HCT116 (cell line): ENCODE measurements around the gene ABHD16B. TPM values are rescaled to one million over a fixed set of nuclear protein-coding genes. Genes with fewer than 3 reads are reported as not detected.
A peak's percentile ranks its signal among the peaks of the same experiment; 100 is the strongest.

ENCODE experiments used
- ATAC-seq: fragments of 200-7000 bp; cut with Tn5 transposase; 2 replicates; pipeline ENCODE4 v1.9.1; 2020; ENCODE audit warnings: mild to moderate bottlenecking, moderate library complexity
- BruUV-seq: library from RNA; stranded (reverse); fragments of 400-500 nt; replicated peaks from 2 replicates; lab custom pipeline; 2021; lab: Mats Ljungman, UMichigan
- CTCF ChIA-PET: fragments of 300-600 bp; sonication (Branson Sonifier 250); formaldehyde crosslinking; loops from one replicate; lab custom pipeline; 2021; ENCODE audit warnings: antibody characterized with exemption; lab: Charles Lee
- POLR2A ChIA-PET: fragments of 300-600, 350-600 bp; sonication (Branson Sonifier 250); formaldehyde crosslinking; loops from one replicate; lab custom pipeline; 2021; ENCODE audit warnings: antibody characterized with exemption; lab: Charles Lee
- RAD21 ChIA-PET, 2 experiments: fragments of 300-600 bp; sonication (Branson Sonifier 250); formaldehyde crosslinking; loops; one replicate each; lab custom pipeline; 2023; ENCODE audit warnings: low total read pairs in 2 of 2; ENCODE audit not compliant: uncharacterized antibody in 2 of 2, unreplicated experiment in 2 of 2, low non-redundant PET in 1 of 2; lab: Charles Lee
- DNase-seq: peaks from one replicate; pipeline ENCODE4 v3.0.0-alpha.2; 2010; ENCODE audit warnings: low read depth, low spot score
- H2AFZ ChIP-seq: fragments of 200-600 bp; shearing (Covaris generic), sonication (generic); 2 replicates; pipeline ENCODE4 v1.6.1; 2017; ENCODE audit warnings: low read depth, mixed run types, mixed read lengths, antibody characterized with exemption, low read length; ENCODE audit not compliant: poor library complexity, severe bottlenecking
- H3K27ac ChIP-seq: 2 replicates; pipeline ENCODE4 v1.5.1; 2012; ENCODE audit warnings: low read depth, low read length
- H3K27me3 ChIP-seq: fragments of 200-600 bp; sonication (generic); 2 replicates; pipeline ENCODE4 v1.6.1; 2016; ENCODE audit warnings: mixed run types, low read length, mixed read lengths; ENCODE audit not compliant: insufficient read depth
- H3K36me3 ChIP-seq, 2 experiments: fragments of 200-500 bp in 1 of 2; fragments of 200-600 bp in 1 of 2; sonication (Bioruptor generic) in 1 of 2; sonication (generic) in 1 of 2; 2 replicates each; pipeline versions ENCODE4 v1.5.1 to v1.6.1; 2014 to 2016; ENCODE audit warnings: low read length in 2 of 2, inconsistent platforms in 1 of 2, mixed read lengths in 1 of 2, mixed run types in 1 of 2; ENCODE audit not compliant: insufficient read depth in 2 of 2, control insufficient read depth in 1 of 2
- H3K4me1 ChIP-seq, 2 experiments: fragments of 200-600 bp in 1 of 2; sonication (generic) in 1 of 2; 2 replicates each; pipeline versions ENCODE4 v1.5.1 to v1.6.1; 2012 to 2017; ENCODE audit warnings: low read length in 2 of 2, inconsistent platforms in 1 of 2, mild to moderate bottlenecking in 1 of 2, mixed read lengths in 1 of 2, mixed run types in 1 of 2, moderate library complexity in 1 of 2; ENCODE audit not compliant: insufficient read depth in 2 of 2, control insufficient read depth in 1 of 2
- H3K4me2 ChIP-seq: fragments of 200-600 bp; sonication (generic); 2 replicates; pipeline ENCODE4 v1.6.1; 2017; ENCODE audit warnings: mixed run types, low read length, mixed read lengths
- H3K4me3 ChIP-seq, 2 experiments: fragments of 200-600 bp in 1 of 2; sonication (generic) in 1 of 2; replicated peaks in 1 of 2; 2 replicates each; pipeline ENCODE4 v1.5.1; 2011 to 2016; ENCODE audit warnings: low read length in 2 of 2, control low read depth in 1 of 2, low read depth in 1 of 2, mild to moderate bottlenecking in 1 of 2, mixed read lengths in 1 of 2, mixed run types in 1 of 2
- H3K79me2 ChIP-seq: fragments of 200-600 bp; sonication (generic); 2 replicates; pipeline ENCODE4 v1.6.1; 2017; ENCODE audit warnings: mild to moderate bottlenecking, mixed run types, low read length, moderate library complexity, mixed read lengths; ENCODE audit not compliant: insufficient read depth
- H3K9ac ChIP-seq: fragments of 200-600 bp; sonication (generic); 2 replicates; pipeline ENCODE4 v1.6.1; 2016; ENCODE audit warnings: low read length, mixed read lengths
- H3K9me2 ChIP-seq: fragments of 200-600 bp; sonication (generic), shearing (Covaris generic); 2 replicates; pipeline ENCODE4 v1.6.1; 2017; ENCODE audit warnings: mixed run types, mild to moderate bottlenecking, moderate library complexity; ENCODE audit not compliant: insufficient read depth
- H3K9me3 ChIP-seq, 2 experiments: fragments of 200-500 bp in 1 of 2; fragments of 200-600 bp in 1 of 2; sonication (Bioruptor generic) in 1 of 2; sonication (generic) in 1 of 2; 2 replicates each; pipeline ENCODE4 v1.6.1; 2014 to 2017; ENCODE audit warnings: low read length in 2 of 2, mixed read lengths in 2 of 2, inconsistent platforms in 1 of 2, low read depth in 1 of 2, mild to moderate bottlenecking in 1 of 2, mixed run types in 1 of 2, moderate library complexity in 1 of 2; ENCODE audit not compliant: control insufficient read depth in 1 of 2, insufficient read depth in 1 of 2
- H4K20me1 ChIP-seq: fragments of 200-600 bp; sonication (generic), shearing (Covaris generic); 2 replicates; pipeline ENCODE4 v1.6.1; 2017; ENCODE audit warnings: mixed run types, mild to moderate bottlenecking, moderate library complexity; ENCODE audit not compliant: insufficient read depth
- MAX ChIP-seq: IDR thresholded peaks from 2 replicates; pipeline ENCODE4 v1.6.1; 2012
- POLR2AphosphoS5 ChIP-seq: IDR thresholded peaks from 2 replicates; pipeline ENCODE4 v1.6.1; 2011; ENCODE audit warnings: mild to moderate bottlenecking, low read depth, low read length, moderate library complexity
- REST ChIP-seq: IDR thresholded peaks from 2 replicates; pipeline ENCODE4 v1.6.1; 2012; ENCODE audit warnings: low read depth
- intact Hi-C: fragments of 100-400 bp; cut with micrococcal nuclease; formaldehyde crosslinking; loops from 2 replicates; pipeline ENCODE4 v1.10.0; 2022
- total RNA-seq: library from RNA; stranded (reverse); gene quantifications from one replicate; pipeline ENCODE4 v1.2.1, GENCODE V29; 2021; ENCODE audit not compliant: unreplicated experiment
- TF ChIP-seq, protein P1 (sequence below): IDR thresholded peaks from 2 replicates; pipeline ENCODE4 v1.6.1; 2012

Gene ABHD16B
- total RNA-seq, 1 experiment from 2014 or later: not detected

- ChIA-PET CTCF (interaction anchor here (0.8 kb wide), 1 partner anchor 221 kb away, joined by 3 read pairs; no protein-coding TSS in a partner anchor), RAD21 (interaction anchor here (1.0 to 1.1 kb wide), 2 partner anchors 325 to 326 kb away, joined by 3 to 8 read pairs; partner anchors contain the start of gene PTK6 (in 1 of the 2)), POLR2A (interaction anchor here (0.7 kb wide), 2 partner anchors 11 to 205 kb away, joined by 3 to 4 read pairs; partner anchors contain the start of gene RTEL1)
- peaks cover 19 to 33% of the 10 kb centered on the region in 2 experiments for H3K4me1 ChIP-seq
- ATAC-seq (no peak), DNase-seq (no peak)
- intact Hi-C loops: loop anchor here (10.0 kb wide), 2 partner anchors 112 to 128 kb away; partner anchors contain the start of genes LIME1, SAMD10 and SLC2A4RG
- TF ChIP-seq MAX (no peak), POLR2AphosphoS5 (no peak), REST (no peak)
- TF ChIP-seq, protein P1, sequence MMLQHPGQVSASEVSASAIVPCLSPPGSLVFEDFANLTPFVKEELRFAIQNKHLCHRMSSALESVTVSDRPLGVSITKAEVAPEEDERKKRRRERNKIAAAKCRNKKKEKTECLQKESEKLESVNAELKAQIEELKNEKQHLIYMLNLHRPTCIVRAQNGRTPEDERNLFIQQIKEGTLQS: no peak
- H2AFZ ChIP-seq: no peak overlapping the region
- H3K9me2 ChIP-seq: no peaks in the 10 kb centered on the region
- peak overlapping the region; percentile 88 for H3K4me2 ChIP-seq
- no peaks in the 10 kb centered on the region for H3K9me3 ChIP-seq
- H4K20me1 ChIP-seq: no peaks in the 10 kb centered on the region
- H3K79me2 ChIP-seq: peaks cover 43% of the 10 kb centered on the region
- BruUV-seq: no TSS peak
- no peaks in the 10 kb centered on the region for H3K27me3 ChIP-seq
- peak overlapping the region; percentile 100 for H3K9ac ChIP-seq
- H3K27ac ChIP-seq: peak overlapping the region; percentile 93
- H3K36me3 ChIP-seq: peaks cover 0 to 15% of the 10 kb centered on the region in 2 experiments; a peak in 2 of 4 replicates
- H3K4me3 ChIP-seq: peak overlapping the region; percentile 86 to 100
These were observed 1.9 kb downstream of the ABHD16B start for GRCh38 chr20:63863021-63863797.
